ENCODE measurements around the gene OR4F15.

OR4F15 gene

GRCh38 chr15:101841656-101842055 is 29.7 kb downstream of the OR4F15 start:
- no peak overlapping the region for H3K4me3 ChIP-seq (ENCODE audit: low read depth, low read length)
- DNase-seq (ENCODE audit: low read depth), result no peak
- TF ChIP-seq CTCF (IDR thresholded peaks at IDR 0.05; ENCODE audit: low read depth, low read length, missing control alignments), result no peak

- no peak overlapping the region for H3K4me3 ChIP-seq (ENCODE audit: low read depth, low read length)
- DNase-seq (ENCODE audit: low read depth), result no peak
- no peak for TF ChIP-seq CTCF (IDR thresholded peaks at IDR 0.05; ENCODE audit: low read depth, low read length, missing control alignments)
Measured at GRCh38 chr15:101844916-101845315, 32.9 kb downstream of the OR4F15 start.

GRCh38 chr15:101852356-101852755 is 40.4 kb downstream of the OR4F15 start:
- no peak for DNase-seq (ENCODE audit: low read depth)
- no peak for TF ChIP-seq CTCF (IDR thresholded peaks at IDR 0.05; ENCODE audit: low read depth, low read length, missing control alignments)

More at GRCh38 chr15:101852356-101852755, 40.4 kb downstream of the OR4F15 start:
- no peak overlapping the region for H3K4me3 ChIP-seq (ENCODE audit: low read depth, low read length)
